GM15510 (cell line): Measurements from ENCODE around the gene ZNF425.

Source experiments
- POLR2A ChIP-seq: IDR thresholded peaks from 3 replicates; pipeline ENCODE4 v1.6.1; 2011; ENCODE audit warnings: borderline replicate concordance; ENCODE audit not compliant: insufficient read length; ENCODE audit errors: extremely low read depth

Gene ZNF425, protein sequence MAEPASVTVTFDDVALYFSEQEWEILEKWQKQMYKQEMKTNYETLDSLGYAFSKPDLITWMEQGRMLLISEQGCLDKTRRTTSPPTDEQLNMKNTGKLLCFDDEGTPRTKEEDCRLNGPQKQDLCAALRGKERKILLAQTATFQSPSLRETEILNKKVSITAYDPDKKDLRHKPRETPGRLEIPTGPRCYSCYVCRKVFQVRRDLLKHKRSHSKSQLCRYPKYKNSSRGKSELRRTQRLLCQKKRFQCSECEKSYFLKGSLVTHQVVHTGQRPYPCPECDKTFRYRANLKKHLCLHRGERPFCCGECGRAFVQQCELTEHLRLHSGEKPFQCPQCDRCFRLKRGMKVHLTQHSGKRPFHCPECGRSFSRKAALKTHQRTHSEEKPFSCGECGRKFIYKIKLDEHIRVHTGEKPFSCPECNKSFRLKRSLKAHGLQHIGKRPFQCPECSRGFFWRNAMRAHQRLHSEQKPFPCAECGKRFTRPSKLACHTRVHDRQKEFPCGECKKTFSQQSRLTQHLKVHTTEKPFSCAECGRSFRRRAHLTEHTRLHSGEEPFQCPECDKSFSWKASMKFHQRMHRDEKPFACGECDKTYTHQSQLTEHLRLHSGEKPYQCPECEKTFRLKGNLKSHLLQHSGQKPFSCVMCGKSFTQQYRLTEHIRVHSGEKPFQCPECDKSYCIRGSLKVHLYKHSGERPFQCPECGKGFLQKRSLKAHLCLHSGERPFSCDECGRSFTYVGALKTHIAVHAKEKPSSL

DNA sequence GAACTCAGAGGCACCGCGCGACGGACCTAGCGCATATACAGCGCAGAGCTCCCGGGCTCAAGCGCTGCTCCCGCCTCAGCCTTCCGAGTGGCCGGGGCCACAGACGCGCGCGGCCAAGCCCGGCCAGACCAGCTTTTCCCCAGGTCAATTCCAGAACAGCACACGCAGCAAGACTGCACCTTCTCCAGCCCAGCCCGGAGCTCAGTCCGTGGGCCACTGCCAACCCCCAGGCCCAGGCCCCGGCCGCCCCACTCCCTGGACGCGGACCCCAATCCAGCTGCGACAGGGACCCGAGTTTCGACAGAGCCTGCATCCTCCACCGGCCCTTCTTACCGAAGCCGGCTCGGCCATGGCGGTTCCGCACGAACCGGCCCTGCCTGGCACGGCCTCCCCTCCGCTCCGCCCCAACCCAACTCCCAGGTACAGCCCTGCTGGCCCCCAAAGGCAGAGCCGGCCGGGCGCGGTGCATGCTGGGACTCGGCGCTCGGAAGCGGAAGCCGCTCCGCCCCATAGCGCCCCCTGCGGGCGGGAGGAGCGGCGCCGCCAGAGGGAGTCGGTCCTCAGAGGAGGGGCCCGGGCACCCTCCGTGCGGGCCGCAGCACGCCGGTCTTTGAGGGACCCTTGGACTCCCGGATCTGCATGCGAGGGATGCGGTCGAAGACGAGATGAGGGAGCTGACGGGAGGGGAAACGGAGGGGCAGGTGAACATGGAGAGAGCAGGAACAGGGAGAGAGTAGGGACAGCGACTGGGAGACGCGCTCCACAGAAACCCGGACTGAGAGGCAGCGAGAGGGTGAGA lies at the start of gene ZNF425:
Gene ZNF425, minus strand, starts transcription at position 462 of the 799 bp plus-strand sequence. Its CDS starts 111 bp downstream, at position 351.
- TF ChIP-seq POLR2A: peak; percentile 97

DNA sequence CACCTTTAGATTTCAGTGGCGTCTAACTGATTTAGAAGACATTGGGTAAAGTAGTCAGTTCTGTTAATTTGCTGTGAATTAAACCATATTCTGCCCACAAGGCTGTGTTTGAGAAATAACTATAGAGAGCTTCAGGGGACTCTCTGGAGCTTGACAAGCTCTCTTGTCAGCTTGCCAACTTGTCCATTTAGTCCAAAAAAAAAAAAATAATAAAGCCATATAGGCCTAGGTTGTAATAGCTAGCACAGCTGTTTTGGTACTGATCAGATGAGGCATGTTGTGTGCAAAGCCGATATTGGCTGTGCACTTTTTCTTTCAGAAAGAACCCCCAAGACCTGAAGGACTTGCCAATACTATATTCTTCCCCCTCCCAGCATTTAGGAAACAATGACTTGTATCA lies 49.0 kb upstream of the ZNF425 start:
- no peak for TF ChIP-seq POLR2A

DNA sequence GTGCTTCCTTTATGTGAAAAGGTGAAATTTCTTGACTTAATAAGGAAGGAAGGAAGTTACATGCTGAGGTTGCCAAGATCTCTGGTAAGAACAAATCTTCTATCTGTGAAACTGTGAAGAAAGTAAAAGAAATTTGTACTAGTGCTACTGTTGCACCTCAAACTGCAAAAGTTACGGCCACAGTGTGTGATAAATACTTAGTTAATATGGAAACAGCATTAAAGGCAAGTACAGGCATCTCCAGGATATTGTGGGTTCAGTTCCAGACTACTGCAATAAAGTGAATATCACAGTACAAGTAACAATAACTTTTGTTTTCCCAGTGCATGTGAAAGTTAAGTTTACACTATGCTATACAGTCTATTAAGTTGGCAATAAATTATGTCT lies 46.4 kb upstream of the ZNF425 start:
- no peak for TF ChIP-seq POLR2A

DNA sequence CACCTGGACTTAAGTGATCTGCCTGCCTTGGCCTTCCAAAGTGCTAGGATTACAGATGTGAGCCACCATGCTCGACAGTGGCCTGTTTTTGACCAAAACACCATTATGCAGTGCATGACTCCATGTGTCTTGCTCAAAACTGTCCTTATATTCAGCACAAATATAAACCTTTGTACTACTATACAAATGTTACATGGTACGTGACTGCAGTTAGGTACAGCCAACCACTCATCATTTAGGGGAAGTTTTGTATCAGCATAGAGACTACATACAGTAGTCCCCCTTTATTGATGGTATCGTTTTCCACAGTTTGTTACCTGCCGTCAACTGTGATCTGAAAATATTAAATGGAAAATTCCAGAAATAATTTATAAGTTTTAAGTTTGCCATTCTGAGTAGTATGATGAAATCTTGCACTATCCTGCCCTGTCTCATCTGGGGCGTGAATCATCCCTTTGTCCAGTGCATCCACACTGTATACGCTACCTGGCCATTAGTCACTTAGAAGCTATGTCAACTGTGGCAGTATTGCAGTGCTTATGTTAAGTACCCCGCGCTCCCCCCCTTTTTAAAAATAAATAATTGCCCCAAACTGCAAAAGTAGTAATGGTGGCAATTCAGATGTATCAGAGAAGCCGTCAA lies 45.9 kb upstream of the ZNF425 start:
- TF ChIP-seq POLR2A: no peak

DNA sequence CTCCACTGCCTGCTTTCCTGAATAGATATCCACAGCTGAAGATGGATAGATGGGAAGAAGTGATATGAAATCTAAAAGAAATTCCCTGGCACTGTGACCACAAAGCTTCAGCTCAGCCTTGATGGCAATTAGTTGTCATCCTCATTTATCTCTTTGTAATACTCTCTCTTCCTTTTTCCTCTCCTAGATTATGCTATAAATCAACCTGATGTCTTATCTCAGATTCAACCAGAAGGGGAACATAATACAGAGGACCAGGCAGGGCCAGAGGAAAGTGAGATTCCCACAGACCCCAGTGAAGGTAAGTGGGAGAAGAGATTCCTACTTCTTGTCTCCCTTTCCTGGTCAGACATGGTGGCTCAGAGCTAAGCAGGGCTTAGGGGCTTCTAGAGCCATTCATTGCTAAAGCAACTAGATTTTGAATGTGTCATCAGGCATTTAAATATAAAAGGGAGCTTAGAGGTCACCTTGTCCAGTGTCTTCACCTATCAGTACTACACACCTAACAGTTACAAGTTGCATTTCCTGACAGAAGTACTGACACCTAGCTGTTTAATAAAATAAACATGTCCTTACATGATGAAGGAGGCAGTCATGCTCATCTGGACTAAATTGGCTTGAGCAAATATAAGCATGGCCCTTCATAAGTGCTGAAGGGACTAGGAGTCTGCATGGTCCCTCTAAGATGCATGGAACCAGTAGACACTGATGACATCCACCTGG lies 40.7 kb upstream of the ZNF425 start:
- TF ChIP-seq POLR2A: no peak

DNA sequence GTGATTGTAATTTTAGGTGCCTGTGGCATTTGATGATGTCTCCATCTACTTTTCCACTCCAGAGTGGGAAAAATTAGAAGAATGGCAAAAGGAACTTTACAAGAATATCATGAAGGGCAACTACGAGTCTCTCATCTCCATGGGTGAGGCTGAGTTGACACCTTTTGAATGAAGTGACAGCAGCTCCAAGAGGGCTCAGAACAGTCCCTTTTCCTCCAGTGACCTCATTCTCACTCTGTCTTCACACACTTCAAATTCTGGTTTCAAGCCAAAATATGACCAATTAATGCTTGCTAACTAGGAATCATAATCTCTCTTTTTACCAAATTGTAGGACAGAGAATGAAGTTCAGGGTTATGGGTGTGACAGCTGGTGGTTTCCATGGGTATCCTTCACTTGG lies 40.0 kb upstream of the ZNF425 start:
- TF ChIP-seq POLR2A: no peak

DNA sequence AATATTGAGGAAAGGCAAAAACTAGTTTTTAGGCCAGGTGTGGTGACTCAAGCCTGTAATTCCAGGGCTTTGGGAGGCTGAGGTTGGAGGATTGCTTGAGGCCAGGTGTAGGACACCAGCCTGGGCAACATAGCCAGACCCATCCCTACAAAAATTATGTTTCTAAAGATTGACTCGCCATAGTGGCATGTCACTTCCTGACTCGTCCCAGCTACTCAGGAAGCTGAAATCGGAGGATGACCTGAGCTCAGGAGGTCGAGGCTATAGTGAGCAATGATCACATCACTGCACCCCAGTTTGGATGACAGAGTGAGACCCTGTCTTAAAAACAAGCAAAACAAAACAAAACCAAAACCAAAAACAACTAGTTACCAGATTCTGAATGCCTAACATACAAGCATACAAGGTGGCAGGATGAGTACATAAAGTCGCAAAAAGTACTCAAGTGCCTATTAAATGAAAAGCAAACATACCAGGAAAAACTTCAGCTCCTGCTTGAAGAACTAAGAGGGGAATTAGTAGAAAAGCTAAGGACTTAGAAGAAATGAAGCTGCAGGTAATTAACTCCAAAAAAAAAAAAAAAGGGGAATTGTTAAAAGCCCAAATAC lies 35.2 kb upstream of the ZNF425 start:
- TF ChIP-seq POLR2A: no peak

DNA sequence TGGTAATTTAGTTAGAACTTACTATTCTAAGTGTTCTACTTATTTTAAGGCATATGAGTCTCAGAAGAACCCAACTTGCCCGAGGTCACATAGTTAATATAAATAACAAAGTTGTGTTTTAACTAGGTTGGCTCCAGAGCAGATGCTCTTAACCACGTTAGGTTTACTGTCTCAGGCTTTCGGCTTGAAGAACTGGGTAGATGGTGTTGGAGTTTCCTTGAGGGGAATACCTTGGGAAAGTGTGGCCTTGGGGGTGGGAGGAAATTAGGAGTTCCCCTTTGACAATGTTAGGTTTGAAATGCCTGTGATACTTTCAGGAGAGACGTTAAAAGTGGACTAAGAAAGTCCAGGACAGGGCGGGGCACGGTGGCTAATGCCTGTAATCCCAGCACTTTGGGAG lies 30.8 kb upstream of the ZNF425 start:
- TF ChIP-seq POLR2A: no peak

DNA sequence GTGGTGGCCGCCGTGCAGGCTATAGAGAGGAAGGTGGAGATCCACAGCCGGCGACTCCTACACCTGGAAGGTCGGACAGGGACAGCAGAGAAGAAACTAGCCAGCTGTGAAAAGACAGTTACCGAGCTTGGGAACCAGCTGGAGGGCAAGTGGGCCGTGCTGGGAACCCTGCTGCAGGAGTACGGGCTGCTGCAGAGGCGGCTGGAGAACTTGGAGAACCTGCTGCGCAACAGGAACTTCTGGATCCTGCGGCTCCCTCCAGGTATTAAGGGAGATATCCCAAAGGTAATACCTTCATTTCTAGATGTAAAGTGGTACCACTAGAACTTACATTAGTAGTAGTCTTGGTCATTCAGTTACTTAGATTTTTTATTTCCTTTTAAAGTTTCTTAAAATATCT lies 27.9 kb upstream of the ZNF425 start:
- no peak for TF ChIP-seq POLR2A

DNA sequence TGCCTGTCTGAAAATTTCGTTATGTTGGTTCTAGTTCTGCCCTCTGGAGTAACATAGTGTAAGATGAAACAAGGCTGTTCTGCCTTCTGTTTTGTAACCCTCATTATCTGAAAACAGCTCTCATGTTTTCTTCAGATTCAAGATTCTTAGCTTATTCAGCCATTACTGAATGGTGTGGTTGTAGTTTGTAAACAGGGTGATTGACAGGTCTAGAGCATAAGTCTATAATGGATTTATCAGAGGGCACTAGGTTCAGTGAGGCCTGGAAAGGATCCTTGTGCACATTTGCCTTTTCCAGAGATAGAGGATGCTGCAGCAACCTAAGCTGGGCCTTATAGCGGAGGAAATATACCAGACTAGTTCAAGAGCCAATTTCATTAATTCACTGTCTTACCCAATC lies 27.2 kb upstream of the ZNF425 start:
- TF ChIP-seq POLR2A: no peak

DNA sequence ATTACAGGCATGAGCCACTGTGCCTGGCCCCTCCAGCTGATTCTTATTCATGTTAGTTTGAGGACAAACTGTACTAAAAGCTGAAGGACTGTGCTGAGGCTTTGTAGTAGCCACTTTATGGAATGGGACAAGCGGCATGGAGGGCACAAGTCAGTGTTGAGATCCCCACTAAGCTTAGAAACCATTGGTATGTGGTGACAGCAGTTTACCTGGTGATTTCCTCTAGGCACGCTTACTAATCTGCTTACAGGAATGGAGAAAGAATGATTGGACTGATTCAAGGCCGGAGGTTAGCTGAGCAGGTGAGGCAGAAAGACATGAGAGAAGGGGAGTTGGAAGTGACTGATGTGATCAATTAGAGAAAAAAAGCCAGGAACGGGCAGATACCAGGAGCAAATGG lies 24.9 kb upstream of the ZNF425 start:
- no peak for TF ChIP-seq POLR2A

DNA sequence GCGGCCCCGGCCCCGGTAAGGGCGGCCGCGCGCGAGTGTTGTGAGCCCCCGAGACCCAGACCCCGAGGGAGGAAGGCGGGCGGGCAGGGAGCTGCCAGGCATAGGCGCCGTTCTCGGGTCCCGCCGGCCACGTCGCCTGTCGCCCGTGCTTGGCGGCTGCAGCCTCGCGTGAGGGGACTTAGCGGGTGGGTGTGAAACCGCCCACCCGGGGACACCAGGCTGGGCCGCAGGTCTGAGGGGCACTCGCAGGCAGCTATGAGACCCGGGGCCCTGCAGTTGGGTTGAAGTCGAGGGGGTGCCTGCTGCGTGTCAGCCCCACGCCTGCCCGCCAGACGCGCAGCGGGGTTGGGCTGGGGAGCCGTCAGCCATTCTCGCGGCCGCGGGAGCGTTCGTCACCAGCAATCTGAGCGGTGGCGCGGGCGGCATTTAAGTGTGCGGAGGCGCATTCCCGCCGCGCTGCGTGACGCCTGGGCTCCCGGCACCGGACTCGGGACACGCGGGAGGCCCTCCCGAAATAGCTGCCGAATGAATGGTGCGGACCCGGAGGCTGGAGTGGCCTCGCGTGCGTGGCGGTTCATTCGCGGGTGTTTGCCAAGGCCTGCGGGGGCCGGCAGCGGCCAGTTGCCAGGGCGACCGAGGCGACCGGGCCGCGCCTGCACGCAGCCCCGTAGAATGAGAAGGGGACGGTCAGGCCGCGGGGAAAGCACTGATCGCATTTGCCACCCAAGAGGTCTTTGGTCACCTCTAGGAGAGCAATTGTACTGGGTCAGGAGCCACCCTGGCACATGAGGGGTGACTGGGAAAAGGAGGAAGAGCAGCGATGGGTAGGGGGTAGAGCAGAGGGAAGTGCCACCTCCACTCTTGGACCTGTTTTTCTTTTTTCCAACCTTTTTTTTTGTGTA lies 21.9 kb upstream of the ZNF425 start:
- TF ChIP-seq POLR2A: peak; percentile 26
